CD4-positive, alpha-beta T cell treated with Interleukin-15 for 4 hours (primary cell): ENCODE data around the gene TXNDC11.

Experiments used
- DNase-seq: peaks from one replicate; pipeline ENCODE4 v3.0.0-alpha.2; 2020; ENCODE audit warnings: low spot score

Gene TXNDC11

DNA sequence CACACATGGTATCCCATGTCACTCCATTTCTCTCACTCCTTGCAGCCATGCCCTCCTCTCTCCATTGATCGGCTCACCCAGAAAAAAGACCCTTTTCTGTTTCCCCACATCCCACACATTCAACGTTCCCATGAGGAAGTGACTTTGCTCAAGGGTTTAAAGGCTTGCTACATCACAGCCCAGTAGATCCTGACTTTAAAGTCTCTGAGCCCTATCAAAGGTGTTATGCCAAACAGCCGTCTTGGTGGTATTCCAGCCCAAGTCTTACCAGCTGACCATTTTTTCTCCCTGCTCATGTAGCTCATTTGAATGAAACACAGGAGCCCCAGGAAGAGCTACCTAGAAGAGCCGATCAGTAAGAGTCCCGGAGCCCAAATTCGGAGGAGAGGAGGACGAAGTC lies 7.4 kb upstream of the TXNDC11 start:
- DNase-seq, result no peak

DNA sequence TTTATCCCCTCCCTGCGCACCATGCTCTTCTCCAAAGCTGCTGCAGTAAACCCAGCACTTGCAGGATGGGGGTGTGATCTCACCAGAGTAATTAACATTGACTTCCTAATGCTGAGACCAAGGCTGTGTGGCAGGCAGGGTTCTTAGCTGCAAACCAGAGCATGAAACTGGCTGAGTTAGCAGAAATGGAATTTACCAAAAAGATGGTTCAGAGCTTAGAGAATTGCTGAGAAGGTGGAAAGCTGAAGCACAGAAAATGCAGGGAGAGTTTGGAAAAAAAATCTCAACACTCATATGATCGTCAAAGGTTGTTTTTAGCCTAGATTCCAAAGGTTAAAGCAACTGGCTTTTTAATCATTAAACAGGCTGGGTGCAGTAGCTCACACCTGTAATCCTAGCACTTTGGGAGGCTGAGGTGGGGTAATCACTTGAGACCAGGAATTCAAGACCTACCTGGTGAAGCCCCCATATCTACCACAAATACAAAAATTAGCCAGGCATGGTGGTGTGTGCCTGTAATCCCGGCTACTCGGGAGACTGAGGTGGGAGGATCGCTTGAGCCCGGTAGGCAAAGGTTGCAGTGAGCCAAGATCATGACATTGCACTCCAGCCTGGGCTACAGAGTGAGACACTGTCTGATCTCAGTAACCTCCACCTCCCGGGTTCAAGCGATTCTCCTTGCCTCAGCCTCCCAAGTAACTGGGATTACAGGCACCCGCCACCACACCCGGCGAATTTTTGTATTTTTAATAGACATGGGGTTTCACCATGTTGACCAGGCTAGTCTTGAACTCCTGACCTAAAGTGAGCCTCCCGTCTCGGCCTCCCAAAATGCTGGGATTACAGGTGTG lies 6.0 kb upstream of the TXNDC11 start:
- DNase-seq, result no peak

DNA sequence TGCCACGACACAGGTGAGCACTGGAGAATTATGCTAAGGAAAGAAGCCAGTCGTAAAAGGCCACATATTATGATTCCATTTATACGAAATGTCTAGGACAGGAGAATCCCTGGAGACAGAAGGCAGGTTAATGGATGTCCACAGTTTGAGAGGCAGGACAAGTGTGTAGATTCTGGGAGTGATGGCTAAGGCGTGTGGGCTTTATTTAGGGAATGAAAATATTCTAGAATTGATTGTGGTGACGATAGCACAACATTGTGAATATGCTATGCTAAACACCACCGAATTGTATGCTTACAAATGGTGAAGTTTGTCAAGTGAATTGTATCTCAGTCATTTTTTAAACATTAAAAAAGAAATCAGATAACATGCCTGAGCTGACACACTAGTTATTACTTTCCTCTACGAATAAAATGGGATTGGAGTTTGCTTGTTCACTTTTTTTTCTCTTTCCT lies 5.3 kb upstream of the TXNDC11 start:
- no peak for DNase-seq

DNA sequence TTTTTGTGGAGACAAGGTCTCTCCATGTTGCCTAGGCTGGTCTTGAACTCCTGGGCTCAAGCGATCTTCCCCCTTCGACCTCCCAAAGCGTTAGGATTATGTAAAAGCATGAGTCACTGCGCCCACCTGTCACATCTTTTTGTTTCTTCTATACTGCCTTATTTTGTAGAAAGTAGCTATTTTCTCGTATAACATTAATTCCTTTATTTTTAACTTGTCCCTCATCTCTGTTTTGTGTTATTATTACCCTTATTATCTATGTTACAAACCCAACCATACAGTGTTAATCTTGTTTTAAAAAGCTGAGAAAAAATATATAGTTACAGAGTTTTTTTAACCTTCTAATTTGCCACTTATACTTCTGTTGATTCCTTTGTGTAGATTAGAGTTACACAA lies 1.4 kb upstream of the TXNDC11 start:
- DNase-seq, result no peak

DNA sequence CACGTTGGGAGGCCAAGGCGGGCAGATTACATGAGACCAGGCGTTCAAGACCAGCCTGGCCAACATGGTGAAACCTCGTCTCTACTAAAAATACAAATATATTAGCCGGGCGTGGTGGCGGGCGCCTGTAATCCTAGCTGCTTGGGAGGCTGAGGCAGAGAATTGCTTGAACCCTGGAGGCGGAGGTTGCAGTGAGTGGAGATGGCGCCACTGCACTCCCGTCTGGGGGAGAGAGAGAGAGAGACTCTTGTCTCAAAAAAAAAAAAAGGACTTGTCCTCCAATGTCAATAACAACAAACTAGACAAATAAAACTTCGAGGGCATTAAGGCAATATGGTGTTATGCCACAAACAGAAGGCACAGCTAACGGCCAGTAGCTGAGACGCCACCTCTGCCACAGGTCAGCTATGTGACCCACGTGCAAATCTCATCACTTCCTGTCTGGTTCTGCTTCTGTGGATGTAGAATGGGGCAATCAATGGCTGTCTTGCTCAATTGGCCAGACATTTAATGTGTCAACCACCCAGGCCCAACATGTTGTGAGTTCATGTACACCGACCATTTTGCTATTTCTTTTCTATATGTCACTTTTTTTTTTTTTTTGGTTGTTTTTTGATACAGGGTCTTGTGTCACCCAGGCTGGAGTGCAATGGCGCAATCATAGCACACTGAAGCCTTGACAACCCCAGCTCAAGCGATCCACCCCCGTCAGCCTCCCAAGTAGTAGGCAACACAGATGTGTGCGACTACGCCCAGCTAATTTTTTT lies 834 bp upstream of the TXNDC11 start:
- peak; percentile 27 for DNase-seq

DNA sequence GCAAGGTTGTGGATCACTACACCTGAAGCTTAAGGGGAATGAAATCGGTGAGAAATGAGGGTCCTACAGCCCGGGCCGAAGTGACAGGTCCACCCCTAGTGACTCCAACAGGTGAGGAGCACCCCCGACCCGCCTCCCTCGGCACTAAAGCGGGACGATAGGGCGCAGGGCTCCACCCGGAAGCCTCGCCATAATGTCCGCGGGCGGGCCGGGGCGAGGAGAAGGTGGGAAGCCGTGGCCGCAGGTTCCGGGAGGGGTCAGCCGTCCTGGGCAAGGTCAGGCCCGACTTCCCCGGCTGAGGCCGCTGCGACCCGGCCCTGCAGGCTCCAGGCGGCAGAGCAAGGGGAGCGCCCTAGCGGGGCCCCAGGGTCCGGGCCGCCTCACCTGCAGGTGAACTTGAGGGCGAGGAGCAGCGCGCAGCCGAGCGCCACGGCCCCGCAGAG lies 543 bp downstream of the TXNDC11 start:
- DNase-seq, result peak; percentile 35

DNA sequence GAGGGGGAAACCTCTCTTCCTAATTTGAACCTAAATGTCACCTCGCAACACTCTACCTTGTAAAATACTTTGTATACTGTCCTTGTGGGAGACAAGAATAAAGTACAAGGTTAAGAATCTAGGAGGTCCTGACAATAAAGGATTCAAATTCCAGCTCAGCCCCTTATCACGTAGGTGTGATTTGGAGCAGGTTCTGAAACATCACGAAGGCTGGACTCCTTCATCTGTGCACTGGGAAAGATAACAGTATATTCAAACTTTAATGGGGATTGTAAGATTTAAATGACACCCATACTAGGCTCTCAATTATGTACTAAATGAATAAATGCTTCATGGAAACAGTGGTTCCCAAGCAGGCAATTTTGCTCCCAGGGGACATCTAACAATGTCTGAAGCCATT lies 2.1 kb downstream of the TXNDC11 start:
- no peak for DNase-seq

DNA sequence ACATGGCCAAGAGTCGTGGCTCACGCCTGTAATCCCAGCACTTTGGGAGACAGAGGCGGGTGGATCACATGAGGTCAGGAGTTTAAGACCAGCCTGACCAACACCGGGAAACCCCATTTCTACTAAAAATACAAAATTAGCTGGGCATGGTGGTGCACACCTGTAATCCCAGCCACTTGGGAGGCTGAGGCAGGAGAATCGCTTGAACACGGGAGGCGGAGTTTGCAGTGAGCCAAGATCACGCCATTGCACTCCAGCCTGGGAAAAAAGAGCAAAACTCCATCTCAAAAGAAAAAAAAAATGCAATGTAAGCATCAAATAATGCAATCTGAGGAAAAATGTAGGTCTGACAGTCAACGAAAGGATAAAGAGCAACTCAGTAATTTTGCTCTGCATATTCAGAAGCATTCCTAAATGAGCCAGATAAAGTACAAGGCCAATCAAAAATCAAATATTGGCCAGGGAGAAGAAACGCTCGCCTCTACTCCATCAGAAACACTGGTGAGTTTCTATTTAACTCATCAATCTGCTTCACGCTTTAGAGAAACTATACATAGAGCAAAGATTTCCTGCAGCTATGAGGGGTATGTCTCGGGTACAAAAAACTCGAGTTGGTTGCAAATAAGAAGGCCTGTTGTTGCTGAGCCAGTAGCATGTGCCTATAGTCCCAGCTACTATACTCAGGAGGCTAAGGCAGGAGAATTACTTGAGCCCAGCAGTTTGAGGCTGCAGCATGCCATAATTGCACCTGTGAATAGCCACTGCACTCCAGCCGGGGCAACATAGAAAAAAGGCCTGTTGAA lies 3.7 kb downstream of the TXNDC11 start:
- DNase-seq, result no peak

DNA sequence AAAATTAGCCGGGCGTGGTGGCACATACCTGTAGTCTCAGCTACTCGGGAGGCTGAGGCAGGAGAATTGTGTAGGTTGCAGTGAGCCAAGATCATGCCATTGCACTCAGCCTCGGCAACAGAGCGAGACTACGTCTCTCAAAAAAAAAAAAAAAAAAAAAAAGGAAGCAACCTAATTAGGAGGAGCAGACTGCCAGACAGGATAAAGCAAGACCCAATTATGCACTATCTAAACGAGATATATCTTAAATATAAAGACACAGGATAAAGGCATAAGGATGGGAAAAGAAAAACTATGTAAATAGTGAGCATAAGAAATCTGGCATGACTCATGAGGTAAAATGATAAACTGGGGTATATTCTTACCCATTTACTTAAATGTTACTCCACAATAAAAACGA lies 4.9 kb downstream of the TXNDC11 start:
- DNase-seq, result no peak

DNA sequence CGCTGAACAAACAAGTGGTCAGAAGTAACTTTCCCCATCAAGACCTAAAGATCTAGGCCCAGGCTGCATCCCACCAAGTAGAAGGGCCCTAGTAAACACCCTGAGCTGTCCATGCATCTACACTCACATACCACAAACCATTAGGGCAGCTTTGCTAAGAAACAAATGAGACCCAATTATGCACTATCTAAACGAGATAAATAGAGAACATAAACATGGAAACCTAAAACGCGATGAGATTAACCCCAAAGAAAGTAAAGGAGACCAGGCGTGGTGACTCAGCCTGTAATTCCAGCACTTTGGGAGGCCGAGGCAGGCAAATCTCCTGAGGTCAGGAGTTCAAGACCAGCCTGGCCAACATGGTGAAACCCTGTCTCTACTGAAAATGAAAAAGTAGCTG lies 5.8 kb downstream of the TXNDC11 start:
- DNase-seq, result no peak

DNA sequence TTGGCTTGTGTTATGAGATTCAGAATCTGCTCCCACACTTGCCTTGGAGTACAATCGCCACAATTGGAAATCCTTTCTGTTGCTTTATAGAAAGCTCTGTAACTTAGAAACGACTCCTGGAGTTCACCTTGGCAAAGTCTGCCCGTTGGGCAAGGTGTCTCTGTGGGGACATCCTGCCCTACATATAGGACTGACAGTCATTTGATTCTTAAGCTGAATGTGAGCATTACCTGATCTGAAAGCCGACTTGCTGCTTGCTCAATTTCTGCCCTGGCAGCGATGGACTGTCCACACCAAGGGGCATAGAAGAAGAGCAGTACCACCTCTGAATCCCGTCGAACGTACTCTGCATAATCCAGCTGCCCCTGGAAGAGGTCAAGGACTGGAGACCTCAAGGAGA lies 6.9 kb downstream of the TXNDC11 start:
- no peak for DNase-seq

DNA sequence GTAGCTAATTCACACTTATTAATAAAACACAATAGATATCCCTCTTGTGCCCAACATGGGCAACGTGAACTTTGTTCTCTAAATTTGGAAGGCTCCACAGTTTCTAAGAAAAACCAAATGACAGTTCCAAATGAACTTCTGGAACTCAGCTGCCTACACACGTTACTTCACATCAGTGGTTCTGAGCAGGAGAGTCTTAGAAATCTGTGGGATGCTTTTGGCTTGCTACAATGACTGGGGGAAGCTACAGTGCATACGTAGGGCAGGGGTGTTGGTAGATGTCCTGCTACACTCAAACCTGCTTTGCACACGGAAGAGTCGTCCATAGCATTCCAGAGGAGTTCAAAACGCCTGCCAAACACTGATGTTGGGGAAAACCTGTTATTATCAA lies 8.0 kb downstream of the TXNDC11 start:
- DNase-seq, result no peak

DNA sequence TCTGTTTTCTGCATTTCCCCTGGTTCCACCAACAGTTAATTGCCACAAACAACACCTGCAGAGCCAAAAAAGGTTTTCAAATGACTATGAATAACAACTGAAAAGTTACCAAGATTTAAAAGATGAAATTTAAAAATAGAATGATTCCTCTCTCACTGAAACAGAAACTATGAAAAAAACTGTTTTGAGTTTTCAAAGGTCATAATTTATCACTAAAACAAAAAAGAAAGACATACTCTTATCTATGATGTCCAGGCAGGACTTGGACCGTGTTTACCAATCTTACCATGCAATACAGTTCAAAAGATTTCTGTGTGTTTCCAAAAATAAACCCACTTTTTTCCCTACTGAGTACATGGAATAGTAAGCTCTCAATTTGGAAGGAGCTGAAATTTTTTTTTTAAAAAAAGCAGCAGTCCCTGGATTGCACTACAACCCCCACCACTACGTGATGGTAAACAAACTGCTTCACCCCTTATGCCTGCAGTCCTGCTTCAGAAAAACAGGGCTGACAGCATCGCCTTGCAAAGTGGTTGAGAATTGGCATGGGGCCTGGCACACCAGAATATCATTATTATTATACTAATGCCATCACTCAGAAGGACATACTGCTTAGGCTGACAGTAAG lies 8.5 kb downstream of the TXNDC11 start:
- DNase-seq, result no peak

DNA sequence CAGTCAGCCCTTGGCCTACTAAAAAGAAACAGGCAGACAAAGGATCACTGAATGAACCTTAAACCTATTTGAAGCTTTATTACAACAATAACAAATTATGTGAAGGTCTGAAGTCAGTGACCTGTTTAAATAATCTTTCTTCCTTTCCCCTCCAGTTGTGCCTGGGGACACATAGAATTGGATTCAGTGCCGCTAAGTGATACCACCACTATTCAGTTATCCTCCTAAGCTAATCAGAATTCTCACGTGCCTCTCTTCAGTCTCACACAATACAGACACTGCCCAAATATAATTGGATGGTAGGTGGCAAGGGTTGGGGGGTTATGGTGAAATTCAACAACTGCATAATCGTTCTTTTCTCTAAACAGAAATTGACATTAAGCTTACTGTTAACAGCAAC lies 11.4 kb downstream of the TXNDC11 start:
- no peak for DNase-seq

DNA sequence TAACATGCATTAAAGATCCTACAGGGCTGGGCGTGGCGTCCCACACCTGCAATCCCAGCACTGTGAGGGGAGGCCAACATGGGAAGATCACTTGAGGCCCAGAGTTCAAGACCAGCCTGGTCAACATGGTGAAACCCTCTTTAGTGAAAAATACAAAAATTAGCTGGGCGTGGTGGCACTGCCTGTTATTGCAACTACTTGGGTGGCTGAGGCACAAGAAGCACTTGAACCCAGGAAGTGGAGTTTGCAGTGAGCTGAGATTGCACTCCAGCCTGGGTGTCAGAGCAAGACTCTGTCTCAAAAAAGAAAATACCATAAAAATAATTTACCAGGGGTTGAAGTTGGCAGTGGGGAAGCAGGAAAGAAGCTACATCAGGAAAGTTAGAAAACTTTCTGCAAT lies 12.9 kb downstream of the TXNDC11 start:
- no peak for DNase-seq

DNA sequence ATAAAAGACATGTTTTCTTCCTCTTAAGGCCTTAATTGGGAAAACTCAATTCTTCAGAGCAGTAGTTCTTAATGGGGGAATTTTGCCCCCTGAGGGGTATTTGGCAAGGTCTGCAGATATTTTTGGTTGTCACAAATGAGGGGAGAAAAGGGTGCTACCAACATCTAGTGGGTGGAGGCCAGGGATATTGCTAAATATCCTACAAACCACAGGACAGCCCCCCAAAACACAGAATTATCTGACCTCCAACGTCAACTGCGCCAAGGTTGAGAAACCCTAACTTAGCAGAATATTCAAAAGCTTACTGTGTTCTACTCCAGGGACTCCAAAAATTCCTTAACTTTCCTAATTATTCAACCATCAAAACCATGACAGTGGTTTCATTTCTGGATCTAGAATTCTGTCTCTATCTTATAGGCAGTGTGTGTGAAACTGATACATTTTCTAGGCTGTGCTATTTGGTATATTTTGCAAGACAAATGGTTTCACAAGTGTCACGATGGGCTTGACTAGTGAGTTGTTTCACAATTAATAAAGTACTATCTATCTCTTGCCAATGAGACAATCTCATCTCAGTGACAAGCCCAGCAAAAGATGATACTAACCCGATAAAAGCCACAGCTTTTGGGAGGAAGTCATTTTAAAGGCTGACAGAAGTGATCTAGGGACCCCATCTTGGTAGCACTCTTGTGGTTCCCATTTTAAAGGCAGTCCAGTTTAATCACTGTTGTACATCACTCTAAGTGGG lies 14.7 kb downstream of the TXNDC11 start:
- DNase-seq, result no peak

DNA sequence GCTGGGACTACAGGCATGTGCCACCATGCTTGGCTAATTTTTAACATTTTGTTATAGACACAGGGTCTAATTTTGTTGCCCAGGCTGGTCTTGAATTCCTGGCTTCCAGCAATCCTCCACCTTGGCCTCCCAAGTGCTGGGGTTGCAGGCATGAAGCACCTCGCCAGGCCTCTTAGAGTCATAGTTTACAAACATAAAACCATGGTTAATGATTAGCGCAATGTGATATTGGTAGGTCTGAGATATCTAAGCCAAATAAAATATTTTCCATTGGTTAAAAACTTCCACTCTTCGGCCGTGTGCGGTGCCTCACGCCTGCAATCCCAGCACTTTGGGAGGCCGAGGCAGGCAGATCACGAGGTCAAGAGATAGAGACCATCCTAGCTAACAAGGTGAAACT lies 16.6 kb downstream of the TXNDC11 start:
- DNase-seq, result no peak

DNA sequence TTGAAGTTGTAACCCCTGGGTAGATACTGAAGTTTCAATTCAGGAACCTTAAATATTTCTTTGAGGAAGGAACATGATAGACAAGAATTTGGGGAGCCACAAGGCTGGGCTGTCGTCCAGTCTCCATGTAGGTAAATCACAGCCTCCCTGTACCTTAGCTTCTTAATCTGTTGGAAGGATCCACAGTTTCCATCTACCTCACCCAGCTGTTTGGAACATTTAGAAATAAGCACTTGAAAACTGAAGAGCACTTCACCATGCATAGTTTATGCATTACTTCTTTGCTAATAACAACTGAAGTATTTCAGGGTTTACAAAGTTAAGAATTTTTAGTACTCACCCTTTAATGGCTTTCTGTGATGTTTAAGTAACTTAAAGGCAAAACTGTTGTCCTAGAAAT lies 17.2 kb downstream of the TXNDC11 start:
- no peak for DNase-seq

DNA sequence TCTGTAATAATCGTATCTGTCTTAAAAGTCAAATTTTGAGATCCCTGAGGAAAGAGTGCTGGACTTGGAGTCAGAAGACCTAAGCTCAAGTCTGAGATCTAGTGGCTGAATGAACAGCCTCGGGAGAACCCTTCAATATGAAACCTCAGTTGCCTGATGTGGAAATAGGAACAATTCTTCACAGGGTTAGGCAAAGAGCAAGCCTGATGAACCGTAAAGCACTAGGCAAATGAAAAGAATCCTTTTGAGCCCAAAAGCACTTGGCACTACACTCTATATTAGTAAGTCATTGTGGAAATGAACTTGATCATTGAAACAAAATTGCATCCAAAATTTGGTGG lies 20.2 kb downstream of the TXNDC11 start:
- no peak for DNase-seq

DNA sequence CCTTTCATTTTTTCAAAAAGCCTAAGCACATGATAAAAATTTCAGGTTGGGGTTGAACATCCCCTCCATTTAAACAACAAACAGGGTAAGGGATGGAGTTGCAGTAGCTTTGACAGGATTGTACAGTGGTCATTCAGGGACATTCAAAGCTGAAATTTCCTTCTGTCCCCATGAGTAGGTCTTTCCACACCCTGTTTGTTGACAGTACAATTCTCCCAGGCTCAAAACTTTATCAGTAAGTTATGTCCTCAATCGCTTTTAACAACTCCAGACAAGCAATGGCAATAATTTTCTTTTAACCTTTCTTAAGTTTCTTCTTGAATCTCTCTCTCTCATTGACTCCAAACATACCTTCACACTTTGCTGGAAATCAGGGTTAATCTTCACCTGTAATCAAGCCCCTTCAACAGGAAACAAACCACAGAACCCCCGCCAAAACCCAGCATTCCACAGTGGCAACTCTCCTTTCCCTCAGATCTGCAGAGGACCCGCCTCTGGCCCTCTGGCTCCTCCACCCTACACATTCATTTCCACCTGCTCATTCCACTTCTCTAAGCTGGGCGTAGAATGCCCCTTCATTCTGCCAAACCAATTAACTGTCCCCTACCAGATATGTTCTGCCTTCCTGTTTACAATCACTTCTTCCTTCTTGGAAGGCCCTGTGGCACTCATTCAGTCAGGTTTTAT lies 20.7 kb downstream of the TXNDC11 start:
- no peak for DNase-seq

DNA sequence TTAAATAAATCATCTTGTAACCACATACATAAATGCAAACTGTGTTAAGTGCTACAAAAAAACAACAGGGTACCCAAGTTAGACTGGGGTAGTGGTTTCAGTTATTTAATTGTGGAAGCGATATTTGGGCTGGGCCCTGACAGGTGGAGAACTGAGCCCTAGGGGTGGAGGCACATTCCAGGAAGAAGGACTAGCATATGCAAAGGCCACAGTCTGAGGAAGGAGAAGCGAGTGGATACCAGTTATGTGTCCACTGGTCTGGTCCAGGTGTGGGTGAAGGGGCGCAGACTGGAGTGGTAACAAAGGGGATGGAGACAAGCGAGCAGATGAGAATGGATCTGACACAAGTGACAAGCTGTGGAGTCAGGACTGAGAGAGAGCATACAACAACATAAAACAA lies 22.9 kb downstream of the TXNDC11 start:
- DNase-seq, result no peak
